Fibroblast of skin of scalp (primary cell): Measurements from ENCODE around the gene EEFSEC. TPM values are rescaled to one million over a fixed set of nuclear protein-coding genes. Genes with fewer than 3 reads are reported as not detected.
A peak's percentile ranks its signal among the peaks of the same experiment; 100 is the strongest.

Experiments used
- DNase-seq: peaks from one replicate; pipeline ENCODE4 v3.0.0-alpha.2; 2013
- polyA plus RNA-seq, 2 experiments: library from polyadenylated mRNA; unstranded; fragments of 120-200 nt; gene quantifications; one replicate each; pipeline ENCODE4 v1.2.1, GENCODE V29; 2013; ENCODE audit not compliant: insufficient read length in 2 of 2

EEFSEC gene, protein sequence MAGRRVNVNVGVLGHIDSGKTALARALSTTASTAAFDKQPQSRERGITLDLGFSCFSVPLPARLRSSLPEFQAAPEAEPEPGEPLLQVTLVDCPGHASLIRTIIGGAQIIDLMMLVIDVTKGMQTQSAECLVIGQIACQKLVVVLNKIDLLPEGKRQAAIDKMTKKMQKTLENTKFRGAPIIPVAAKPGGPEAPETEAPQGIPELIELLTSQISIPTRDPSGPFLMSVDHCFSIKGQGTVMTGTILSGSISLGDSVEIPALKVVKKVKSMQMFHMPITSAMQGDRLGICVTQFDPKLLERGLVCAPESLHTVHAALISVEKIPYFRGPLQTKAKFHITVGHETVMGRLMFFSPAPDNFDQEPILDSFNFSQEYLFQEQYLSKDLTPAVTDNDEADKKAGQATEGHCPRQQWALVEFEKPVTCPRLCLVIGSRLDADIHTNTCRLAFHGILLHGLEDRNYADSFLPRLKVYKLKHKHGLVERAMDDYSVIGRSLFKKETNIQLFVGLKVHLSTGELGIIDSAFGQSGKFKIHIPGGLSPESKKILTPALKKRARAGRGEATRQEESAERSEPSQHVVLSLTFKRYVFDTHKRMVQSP
- 13.9 TPM for polyA plus RNA-seq (2013, experiment 1 of 2; ENCODE audit: insufficient read length)
- 15.8 TPM for polyA plus RNA-seq (2013, experiment 2 of 2; ENCODE audit: insufficient read length)

DNA sequence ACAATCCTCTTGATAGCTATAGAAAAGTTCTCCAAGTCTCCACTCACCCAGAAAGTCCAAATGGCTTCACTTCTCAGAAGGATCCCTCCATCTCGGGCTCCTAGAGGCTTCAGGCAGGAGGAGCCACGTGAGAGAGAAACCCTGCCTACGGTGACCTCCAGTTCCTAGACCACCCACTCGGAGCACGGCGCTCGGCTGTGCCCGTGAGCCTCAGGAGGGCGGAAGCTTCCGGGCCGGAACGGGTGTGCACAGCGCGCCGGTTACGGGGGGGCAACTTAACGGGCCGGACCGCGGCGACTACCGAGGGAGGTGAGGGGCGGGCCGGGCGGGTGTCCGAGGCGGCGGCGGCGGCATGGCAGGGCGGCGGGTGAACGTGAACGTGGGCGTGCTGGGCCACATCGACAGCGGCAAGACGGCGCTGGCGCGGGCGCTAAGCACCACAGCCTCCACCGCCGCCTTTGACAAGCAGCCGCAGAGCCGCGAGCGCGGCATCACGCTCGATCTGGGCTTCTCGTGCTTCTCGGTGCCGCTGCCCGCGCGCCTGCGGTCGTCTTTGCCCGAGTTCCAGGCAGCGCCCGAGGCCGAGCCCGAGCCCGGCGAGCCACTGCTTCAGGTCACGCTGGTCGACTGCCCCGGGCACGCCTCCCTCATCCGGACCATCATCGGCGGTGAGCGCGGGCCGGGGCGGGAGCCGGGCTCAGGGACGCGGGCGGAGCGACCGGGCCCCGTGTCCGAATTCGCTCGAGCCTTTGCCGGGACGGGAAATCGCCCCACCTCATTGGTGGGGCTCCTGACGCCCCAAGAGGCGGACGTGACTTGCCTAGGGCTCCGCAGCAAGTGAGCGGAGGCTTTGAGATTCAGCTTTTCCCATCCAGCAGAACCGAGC is at the start of gene EEFSEC:
EEFSEC (plus strand) TSS at position 326 of the 886 bp plus-strand sequence; CDS start at position 353, 27 bp downstream.
- DNase-seq, result peak; percentile 82

DNA sequence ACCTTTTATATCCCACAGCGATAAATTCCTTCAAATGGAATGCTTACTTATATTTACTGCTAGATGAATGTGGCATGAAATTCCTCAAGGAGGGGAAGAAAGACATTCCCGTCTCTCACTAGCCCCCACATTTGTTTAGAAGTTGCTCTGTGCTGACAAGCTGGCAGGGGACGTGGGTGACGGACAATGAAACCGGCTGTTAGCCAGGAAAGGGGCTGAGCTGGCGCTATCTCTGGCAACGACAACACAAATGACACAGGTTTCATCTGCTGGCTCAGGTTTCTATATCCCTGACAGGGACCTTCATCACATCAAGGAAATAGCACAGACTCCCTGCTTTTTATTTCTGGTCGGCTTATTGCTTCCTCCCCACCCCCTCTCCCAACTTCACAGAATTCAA is 45.4 kb upstream of the EEFSEC start:
- DNase-seq, result no peak

DNA sequence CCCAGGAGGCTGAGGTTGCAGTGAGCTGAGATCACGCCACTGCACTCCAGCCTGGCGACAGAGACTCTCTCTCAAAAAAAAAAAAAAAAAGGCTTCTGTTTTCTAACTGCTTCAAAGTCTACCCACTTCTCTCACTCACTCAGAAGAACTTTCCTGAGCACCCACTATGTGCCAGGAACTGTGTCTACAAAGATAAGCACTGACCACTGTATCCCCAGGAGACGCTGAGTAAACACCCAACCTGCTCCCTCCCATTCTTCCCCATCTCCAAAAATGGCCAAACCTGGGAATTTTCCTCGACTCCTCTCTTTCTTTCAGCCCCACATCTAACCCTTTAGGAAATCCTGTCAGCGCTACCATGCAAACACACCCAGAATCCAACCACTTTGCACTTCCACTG is 42.1 kb upstream of the EEFSEC start:
- DNase-seq, result no peak

DNA sequence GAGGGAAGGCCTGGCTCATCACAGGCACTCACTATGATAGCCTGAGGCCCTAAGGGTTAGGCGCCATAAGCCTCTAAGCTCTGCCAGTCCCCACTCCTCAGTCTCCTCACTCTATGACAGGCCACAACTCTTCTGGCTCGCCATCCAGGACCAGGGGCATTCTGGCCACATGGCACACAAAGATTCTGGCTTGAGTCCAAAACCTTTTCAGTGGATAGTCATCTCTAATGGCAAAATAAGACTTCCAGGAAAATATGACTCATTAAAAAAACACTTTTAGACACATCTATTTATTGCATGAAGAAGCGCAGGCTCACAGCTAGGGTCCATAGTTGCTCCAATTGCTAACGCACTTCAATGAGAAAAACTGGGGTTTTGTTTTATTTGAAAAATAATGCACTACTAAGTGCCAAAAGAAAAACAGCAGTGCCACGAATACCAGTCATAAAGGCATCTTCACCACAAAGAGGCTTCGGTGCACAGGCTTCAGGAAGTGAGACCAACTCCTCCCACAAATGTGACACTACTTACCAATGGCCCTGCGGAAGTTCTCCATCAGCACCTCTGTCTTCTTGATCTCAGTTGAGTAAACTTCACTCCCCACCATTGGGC is 40.8 kb upstream of the EEFSEC start:
- peak; percentile 93 for DNase-seq

DNA sequence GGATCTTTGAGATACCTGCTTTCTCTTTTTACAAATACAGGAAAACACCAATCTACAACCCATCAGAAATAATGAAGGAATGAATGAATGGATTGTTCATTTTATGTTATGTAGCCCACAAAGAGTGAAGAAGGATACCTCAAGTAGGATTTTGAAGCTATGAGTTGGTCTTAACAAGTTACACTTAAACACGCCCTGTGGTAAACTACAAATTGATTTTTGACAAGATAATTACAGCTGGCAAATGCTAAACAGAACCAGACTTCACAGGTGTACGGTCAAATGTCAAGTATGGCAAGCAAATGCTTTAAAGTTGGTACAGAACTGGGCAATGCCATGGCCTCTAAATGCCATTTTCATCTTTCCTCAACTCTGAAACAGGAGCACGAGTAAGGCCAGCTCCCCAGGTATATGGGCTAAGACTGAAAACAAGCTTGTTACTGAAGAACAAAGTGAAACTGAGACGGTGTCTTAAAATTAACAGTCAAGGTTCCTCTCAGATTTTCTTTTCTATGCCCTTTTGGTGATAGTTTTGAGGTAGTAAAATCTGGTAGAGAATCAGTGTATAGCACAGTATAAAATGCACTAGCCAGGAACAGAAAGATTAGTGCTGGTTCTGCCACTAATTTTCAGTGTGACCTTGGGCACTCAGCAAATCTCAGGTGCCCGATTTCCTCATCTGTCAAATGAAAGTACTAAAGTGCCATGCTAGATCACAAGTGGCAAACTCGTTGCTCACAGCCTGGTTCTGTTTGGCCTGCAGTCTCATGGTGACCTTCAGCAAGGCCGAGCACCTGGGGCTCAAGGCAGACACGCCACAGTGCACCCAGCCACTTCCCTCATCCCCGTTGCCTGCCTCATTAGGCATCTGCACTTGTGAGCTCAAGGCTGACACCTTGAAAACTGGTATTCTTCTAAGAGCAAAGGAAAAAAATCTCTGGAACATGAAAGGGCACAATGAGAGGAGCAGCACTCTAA is 39.2 kb upstream of the EEFSEC start:
- DNase-seq, result no peak

- no peak for DNase-seq
Measured at GRCh38 chr3:128122013-128122412, 31.3 kb upstream of the EEFSEC start.

GRCh38 chr3:128123156-128123537 is 30.1 kb upstream of the EEFSEC start:
- no peak for DNase-seq

DNA sequence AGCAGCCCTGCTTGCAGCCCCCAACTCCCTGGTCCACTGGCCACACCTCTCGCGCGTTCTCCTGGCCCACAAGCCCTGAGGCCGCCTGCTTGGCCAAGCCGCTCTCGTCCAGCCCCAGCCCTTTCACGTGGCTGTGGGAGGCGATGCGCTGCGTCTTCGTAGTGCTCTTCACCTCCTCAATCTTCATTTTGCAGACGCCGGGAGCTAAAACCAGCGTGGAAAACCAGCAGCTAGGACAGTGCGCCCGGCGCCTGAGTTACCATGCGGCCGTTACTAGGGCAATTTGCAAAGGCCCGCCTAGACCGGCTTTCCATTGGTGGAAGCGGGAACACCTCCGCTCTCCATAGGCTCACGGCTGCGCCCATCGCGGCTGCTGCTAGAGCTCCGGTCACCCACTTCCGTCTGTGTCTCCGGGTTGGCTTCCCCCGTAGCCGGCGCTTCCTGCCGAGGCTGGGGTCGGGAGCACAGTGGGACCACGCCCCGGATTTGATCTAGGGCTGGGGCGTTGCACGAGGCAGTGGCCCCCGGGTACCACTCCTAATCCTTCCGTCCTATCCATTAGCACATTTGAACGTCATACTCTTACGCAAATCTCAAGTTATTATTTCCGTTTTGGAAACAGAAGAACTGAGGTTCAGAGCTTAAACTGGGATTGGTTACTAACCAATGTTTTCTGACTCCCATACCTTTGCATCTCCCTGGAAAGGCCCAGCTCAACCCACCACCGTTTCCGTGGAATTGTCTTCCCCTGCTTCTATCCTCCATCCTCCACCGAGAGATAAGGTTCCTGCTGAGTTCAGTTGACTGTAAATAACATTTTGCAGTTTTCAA is 29.5 kb upstream of the EEFSEC start, which contains the start of gene RUVBL1:
RUVBL1 (minus strand) TSS at position 275 of the 831 bp plus-strand sequence; CDS start at position 187, 88 bp downstream.
- peak; percentile 98 for DNase-seq

DNA sequence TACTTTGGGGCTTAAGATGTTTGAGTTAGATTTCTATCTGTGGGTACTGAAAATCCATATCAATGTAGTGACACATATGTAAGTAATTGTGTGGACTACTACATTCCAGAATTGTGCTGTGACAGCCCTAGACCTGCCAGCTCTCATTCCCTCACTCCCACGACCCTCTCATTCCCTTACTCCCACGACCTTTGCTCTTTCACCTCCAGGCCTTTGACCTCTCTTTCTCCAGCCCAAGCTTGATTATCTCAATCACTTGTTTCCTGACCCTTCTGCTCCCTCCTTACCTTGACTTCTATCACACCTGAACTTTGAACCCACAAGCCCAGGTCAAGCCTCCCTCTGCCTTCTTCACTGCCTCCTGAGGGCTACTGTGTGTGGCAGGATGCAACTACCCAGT is 26.0 kb upstream of the EEFSEC start:
- DNase-seq, result no peak

GRCh38 chr3:128128251-128128650 is 25.0 kb upstream of the EEFSEC start:
- no peak for DNase-seq

- DNase-seq, result no peak
Measured at GRCh38 chr3:128131897-128132646, 21.2 kb upstream of the EEFSEC start.

DNA sequence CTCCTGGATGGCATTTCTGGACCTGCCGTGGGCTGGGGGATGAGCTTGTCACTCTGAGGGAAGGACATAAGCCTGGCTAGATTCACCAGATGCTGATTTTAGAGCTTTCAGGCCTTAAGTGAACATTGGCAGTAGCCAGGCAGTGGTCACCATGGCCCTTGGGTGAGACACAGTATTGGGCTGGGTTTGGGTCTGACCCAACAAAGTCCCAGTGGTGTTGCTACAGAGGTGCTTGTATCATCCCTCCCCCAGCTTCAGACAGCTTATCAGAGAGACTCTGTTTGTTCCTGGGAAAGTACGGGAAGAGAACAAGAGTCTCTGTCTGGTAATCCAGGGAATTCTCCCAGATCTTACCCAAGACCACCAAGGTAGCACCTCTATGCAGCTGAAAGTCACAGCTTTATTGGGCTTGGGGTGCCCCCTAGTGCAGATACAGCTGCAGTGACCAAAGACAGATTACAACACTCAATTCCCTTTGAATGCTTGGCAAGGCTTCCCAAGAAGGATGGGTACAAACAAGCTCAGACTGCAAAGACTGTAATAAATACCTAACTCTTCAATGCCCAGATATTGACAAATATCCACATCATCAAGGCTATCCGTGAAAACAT is 19.9 kb upstream of the EEFSEC start:
- peak; percentile 73 for DNase-seq

DNA sequence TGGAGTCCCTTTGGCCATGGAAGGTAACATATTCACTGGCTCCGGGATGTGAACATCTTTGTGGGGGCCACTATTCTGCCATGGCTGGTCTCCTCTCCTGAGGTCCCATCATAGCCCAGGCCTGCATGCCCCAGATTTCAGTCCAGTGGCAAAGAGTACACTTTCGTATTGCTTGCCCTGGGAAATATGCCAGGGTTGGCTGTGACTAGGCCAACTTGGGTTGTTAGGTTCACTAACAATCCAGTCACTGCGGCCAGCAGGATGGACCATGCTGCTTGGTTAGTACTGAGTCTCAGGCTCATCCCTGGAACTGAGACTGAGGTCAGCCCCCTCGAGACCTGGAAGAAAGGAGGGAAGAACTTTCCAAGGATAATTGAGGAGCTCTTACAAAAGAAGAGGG is 9.8 kb upstream of the EEFSEC start:
- DNase-seq, result no peak

- no peak for DNase-seq
Measured at GRCh38 chr3:128144512-128145187, 8.6 kb upstream of the EEFSEC start.

- DNase-seq, result no peak
Measured at GRCh38 chr3:128145279-128145678, 8.0 kb upstream of the EEFSEC start.

DNA sequence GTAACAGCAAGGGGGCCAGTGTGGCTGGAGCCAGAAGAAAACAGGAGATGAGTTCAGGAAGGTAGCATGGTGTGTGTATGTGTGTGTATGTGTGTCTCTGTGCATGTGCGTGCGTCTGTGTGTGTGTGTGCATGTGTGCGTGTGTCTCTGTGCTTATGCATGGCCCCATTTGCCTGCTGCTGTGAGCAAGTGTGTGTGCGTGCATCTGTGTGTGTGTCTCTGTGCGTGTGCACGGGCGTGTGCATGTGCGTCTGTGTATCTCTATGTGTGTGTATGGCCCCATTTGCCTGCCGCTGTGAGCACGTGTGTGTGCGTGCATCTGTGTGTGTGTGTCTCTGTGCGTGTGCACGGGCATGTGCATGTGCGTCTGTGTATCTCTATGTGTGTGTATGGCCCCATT is 7.1 kb upstream of the EEFSEC start:
- DNase-seq, result no peak

GRCh38 chr3:128149650-128150049 is 3.6 kb upstream of the EEFSEC start:
- DNase-seq, result no peak

GRCh38 chr3:128151758-128152274 is 1.5 kb upstream of the EEFSEC start:
- DNase-seq, result no peak
